Neural progenitor cell (in vitro differentiated cells): Measurements from ENCODE around the gene SLC26A8.

ENCODE experiments used
- CTCF ChIP-seq: fragments of 200-600 bp; sonication (generic); IDR thresholded peaks from 2 replicates; pipeline ENCODE4 v1.5.1; 2017; ENCODE audit warnings: antibody characterized with exemption, mild to moderate bottlenecking
- EZH2 ChIP-seq: fragments of 200-600 bp; sonication (generic); IDR thresholded peaks from 2 replicates; pipeline ENCODE4 v1.6.1; 2017; ENCODE audit warnings: antibody characterized with exemption, mild to moderate bottlenecking, moderate library complexity
- EZH2phosphoT487 ChIP-seq: fragments of 200-600 bp; sonication (generic); IDR thresholded peaks from 2 replicates; pipeline ENCODE4 v1.6.1; 2017; ENCODE audit warnings: antibody characterized with exemption

GRCh38 chr6:36023996-36024795 lies at the start of gene SLC26A8:
- TF ChIP-seq CTCF, result no peak
- TF ChIP-seq EZH2, result no peak
- no peak for TF ChIP-seq EZH2phosphoT487
